Karpas-422 (cell line): ENCODE data around the gene NCKAP1. TPM values are rescaled to one million over a fixed set of nuclear protein-coding genes. Genes with fewer than 3 reads are reported as not detected.

Experiments
- DNase-seq: peaks from one replicate; pipeline ENCODE4 v3.0.0-alpha.2; 2015
- H2AFZ ChIP-seq: fragments of 200-600 bp; sonication (generic); 2 replicates; pipeline ENCODE4 v1.6.1; 2014; ENCODE audit warnings: antibody characterized with exemption, low read length, mixed read lengths
- H3K27ac ChIP-seq: fragments of 200-600 bp; sonication (generic); 2 replicates; pipeline ENCODE4 v1.5.1; 2014; ENCODE audit warnings: mild to moderate bottlenecking, low read length, moderate library complexity
- H3K27me3 ChIP-seq: fragments of 200-600 bp; sonication (generic); 2 replicates; pipeline ENCODE4 v1.6.1; 2014; ENCODE audit warnings: low read length, mixed read lengths
- H3K36me3 ChIP-seq: fragments of 200-600 bp; sonication (generic); 2 replicates; pipeline ENCODE4 v1.6.1; 2014; ENCODE audit warnings: low read length, mixed read lengths; ENCODE audit not compliant: insufficient read depth
- H3K4me1 ChIP-seq: fragments of 200-600 bp; sonication (generic); 2 replicates; pipeline ENCODE4 v1.6.1; 2014; ENCODE audit warnings: mild to moderate bottlenecking, low read length, mixed read lengths
- H3K4me2 ChIP-seq: fragments of 200-600 bp; sonication (generic); 2 replicates; pipeline ENCODE4 v1.6.1; 2014; ENCODE audit warnings: low read length, low read depth, mild to moderate bottlenecking; ENCODE audit not compliant: poor library complexity, severe bottlenecking
- H3K4me3 ChIP-seq: fragments of 200-600 bp; sonication (generic); 2 replicates; pipeline ENCODE4 v1.5.1; 2014; ENCODE audit warnings: mild to moderate bottlenecking, antibody characterized with exemption, low read length, mixed read lengths
- H3K79me2 ChIP-seq: fragments of 200-600 bp; sonication (generic); 2 replicates; pipeline ENCODE4 v1.6.1; 2014; ENCODE audit warnings: mild to moderate bottlenecking, low read length, mixed read lengths
- H3K9ac ChIP-seq: fragments of 200-600 bp; sonication (generic); 2 replicates; pipeline ENCODE4 v1.6.0; 2014; ENCODE audit warnings: low read length
- H3K9me2 ChIP-seq: fragments of 200-600 bp; sonication (generic), shearing (Covaris generic); replicated peaks from 2 replicates; pipeline ENCODE4 v1.6.0; 2014; ENCODE audit warnings: mild to moderate bottlenecking, low read length, moderate library complexity; ENCODE audit not compliant: insufficient read depth
- H3K9me3 ChIP-seq: fragments of 300-700, 200-600 bp; sonication (generic); 2 replicates; pipeline ENCODE4 v1.6.1; 2014; ENCODE audit warnings: low read length, mixed read lengths
- H4K20me1 ChIP-seq: fragments of 200-600 bp; sonication (generic); 2 replicates; pipeline ENCODE4 v1.6.1; 2014; ENCODE audit warnings: mild to moderate bottlenecking, antibody characterized with exemption, low read length, low read depth; ENCODE audit not compliant: insufficient read depth
- total RNA-seq: library from RNA; depleted of rRNA; stranded (reverse); fragments of >200 nt; shearing (Covaris generic); gene quantifications from 2 replicates; pipeline ENCODE4 v1.2.3, GENCODE V29; 2014; ENCODE audit warnings: low replicate concordance

The NCKAP1 gene
- total RNA-seq, 1 experiment from 2014 or later = not detected

- Histone ChIP-seq H3K9me2 (no peaks in the 10 kb centered on the region), H2AFZ (no peak overlapping the region)
Measured at GRCh38 chr2:182943339-182943738, 94.9 kb downstream of the NCKAP1 start.

GRCh38 chr2:182942756-182943155 lies 95.5 kb downstream of the NCKAP1 start:
- H3K9me2 ChIP-seq = no peaks in the 10 kb centered on the region
- H4K20me1 ChIP-seq = no peaks in the 10 kb centered on the region
- no peaks in the 10 kb centered on the region for H3K9me3 ChIP-seq
- no peak overlapping the region for H2AFZ ChIP-seq
- no peak overlapping the region for H3K4me3 ChIP-seq
- no peak overlapping the region for H3K27ac ChIP-seq
- no peak overlapping the region for H3K4me2 ChIP-seq
- no peak for DNase-seq
- H3K79me2 ChIP-seq = no peaks in the 10 kb centered on the region
- H3K36me3 ChIP-seq = no peaks in the 10 kb centered on the region
- H3K4me1 ChIP-seq = no peaks in the 10 kb centered on the region
- H3K27me3 ChIP-seq = no peaks in the 10 kb centered on the region
- H3K9ac ChIP-seq = no peak overlapping the region

More at GRCh38 chr2:182943339-182943738, 94.9 kb downstream of the NCKAP1 start:
- Histone ChIP-seq H3K27me3 (no peaks in the 10 kb centered on the region), H3K36me3 (no peaks in the 10 kb centered on the region), H3K79me2 (no peaks in the 10 kb centered on the region), H3K27ac (no peak overlapping the region), H3K9me3 (no peaks in the 10 kb centered on the region), H3K4me1 (no peaks in the 10 kb centered on the region), H3K4me2 (no peak overlapping the region), H3K9ac (no peak overlapping the region), H4K20me1 (no peaks in the 10 kb centered on the region), H3K4me3 (no peak overlapping the region)
- no peak for DNase-seq

- no peaks in the 10 kb centered on the region for H3K36me3 ChIP-seq
- H4K20me1 ChIP-seq = no peaks in the 10 kb centered on the region
- H3K9ac ChIP-seq = no peak overlapping the region
- no peaks in the 10 kb centered on the region for H3K4me1 ChIP-seq
- no peaks in the 10 kb centered on the region for H3K27me3 ChIP-seq
- no peak overlapping the region for H3K4me3 ChIP-seq
- H3K9me2 ChIP-seq = no peaks in the 10 kb centered on the region
- no peak overlapping the region for H2AFZ ChIP-seq
- H3K79me2 ChIP-seq = no peaks in the 10 kb centered on the region
- no peak for DNase-seq
- H3K9me3 ChIP-seq = no peaks in the 10 kb centered on the region
- no peak overlapping the region for H3K4me2 ChIP-seq
- no peak overlapping the region for H3K27ac ChIP-seq
Measured at GRCh38 chr2:182941919-182942318, 96.3 kb downstream of the NCKAP1 start.

DNA sequence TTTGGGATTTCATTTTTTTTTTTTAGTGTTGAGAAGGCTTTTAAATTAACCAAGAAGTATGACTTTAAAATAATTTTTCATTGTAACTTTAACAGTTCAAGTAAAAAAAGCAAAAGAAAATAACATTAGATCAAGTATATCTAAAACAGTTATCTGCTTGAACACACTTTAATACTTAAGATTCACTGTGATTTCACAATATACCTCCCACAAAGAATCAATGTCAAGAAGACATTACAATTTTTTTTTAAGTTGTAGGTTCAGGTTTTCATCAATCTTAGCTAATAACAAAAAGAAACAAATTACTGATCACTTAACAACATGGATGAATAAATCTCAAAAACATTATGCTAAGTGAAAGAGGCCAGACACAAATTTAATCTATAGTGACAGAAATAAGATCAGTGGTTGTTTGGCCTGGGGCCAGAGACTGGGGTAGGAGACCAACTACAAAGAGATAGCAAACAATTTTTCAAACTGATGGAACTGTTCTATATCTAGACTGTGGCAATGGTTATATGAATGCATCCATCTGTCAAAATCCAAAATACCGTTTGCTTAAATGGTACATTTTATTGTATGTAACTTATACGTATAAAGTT lies 97.0 kb downstream of the NCKAP1 start:
- Histone ChIP-seq H3K4me3 (no peak overlapping the region), H3K9ac (no peak overlapping the region), H2AFZ (no peak overlapping the region), H3K79me2 (no peaks in the 10 kb centered on the region), H3K27me3 (no peaks in the 10 kb centered on the region), H3K9me3 (no peaks in the 10 kb centered on the region), H3K27ac (no peak overlapping the region), H3K4me1 (no peaks in the 10 kb centered on the region), H3K36me3 (no peaks in the 10 kb centered on the region), H4K20me1 (no peaks in the 10 kb centered on the region), H3K4me2 (no peak overlapping the region), H3K9me2 (no peaks in the 10 kb centered on the region)
- no peak for DNase-seq

- no peaks in the 10 kb centered on the region for H3K4me1 ChIP-seq
- H3K9ac ChIP-seq = no peak overlapping the region
- H3K27me3 ChIP-seq = no peaks in the 10 kb centered on the region
- H3K4me3 ChIP-seq = no peak overlapping the region
- no peaks in the 10 kb centered on the region for H3K79me2 ChIP-seq
- H3K27ac ChIP-seq = no peak overlapping the region
- no peak for DNase-seq
- H4K20me1 ChIP-seq = no peaks in the 10 kb centered on the region
- no peak overlapping the region for H2AFZ ChIP-seq
- no peaks in the 10 kb centered on the region for H3K9me3 ChIP-seq
- H3K36me3 ChIP-seq = no peaks in the 10 kb centered on the region
- no peak overlapping the region for H3K4me2 ChIP-seq
- H3K9me2 ChIP-seq = no peaks in the 10 kb centered on the region
Measured at GRCh38 chr2:182937870-182938269, 100.4 kb downstream of the NCKAP1 start.

DNA sequence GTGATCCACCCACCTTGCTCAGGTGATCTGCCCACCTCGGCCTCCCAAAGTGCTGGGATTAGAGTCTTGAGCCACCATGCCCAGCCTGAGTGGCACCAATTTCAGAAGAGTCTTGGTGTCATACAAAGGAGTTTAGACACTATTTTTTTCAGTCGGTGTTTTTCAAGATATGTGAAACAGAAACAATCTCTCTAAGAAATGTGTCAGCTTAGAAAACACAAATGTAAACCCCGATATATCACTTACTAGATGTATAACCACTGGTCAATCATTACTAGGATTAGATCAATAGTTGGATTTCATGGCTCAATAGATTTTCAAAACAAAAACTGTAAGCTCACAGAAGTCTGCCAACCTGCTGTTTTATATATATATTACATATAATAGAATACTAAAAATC lies 104.6 kb downstream of the NCKAP1 start:
- Histone ChIP-seq H3K9ac (no peak overlapping the region), H4K20me1 (no peaks in the 10 kb centered on the region), H2AFZ (no peak overlapping the region), H3K79me2 (no peaks in the 10 kb centered on the region), H3K4me2 (no peak overlapping the region), H3K27ac (no peak overlapping the region), H3K4me3 (no peak overlapping the region), H3K9me3 (no peaks in the 10 kb centered on the region), H3K9me2 (no peaks in the 10 kb centered on the region), H3K27me3 (no peaks in the 10 kb centered on the region), H3K4me1 (no peaks in the 10 kb centered on the region), H3K36me3 (no peaks in the 10 kb centered on the region)
- DNase-seq = no peak

DNA sequence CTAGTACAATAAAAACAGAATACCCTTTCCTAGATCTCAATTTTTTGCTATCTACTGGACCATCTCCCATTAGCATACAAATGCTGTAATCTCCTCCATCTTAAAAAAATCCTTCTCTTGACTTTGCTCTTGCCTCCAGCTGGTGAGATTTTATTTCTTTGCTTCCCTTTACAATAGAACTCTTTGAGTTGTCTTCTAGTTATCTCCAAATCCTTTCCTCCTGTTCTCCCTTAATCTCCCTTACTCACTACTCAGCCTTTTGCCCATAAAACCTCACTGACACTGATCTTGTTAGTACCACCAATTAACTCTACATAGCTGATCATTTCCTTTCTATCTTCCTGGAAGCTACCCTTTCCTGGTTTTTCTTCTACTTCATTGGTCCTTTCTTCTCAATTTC lies 108.3 kb downstream of the NCKAP1 start:
- no peaks in the 10 kb centered on the region for H4K20me1 ChIP-seq
- no peak overlapping the region for H3K9ac ChIP-seq
- H3K27me3 ChIP-seq = no peaks in the 10 kb centered on the region
- H2AFZ ChIP-seq = no peak overlapping the region
- DNase-seq = no peak
- no peak overlapping the region for H3K27ac ChIP-seq
- H3K4me1 ChIP-seq = no peaks in the 10 kb centered on the region
- H3K4me2 ChIP-seq = no peak overlapping the region
- H3K36me3 ChIP-seq = no peaks in the 10 kb centered on the region
- no peaks in the 10 kb centered on the region for H3K79me2 ChIP-seq
- H3K9me2 ChIP-seq = no peaks in the 10 kb centered on the region
- H3K9me3 ChIP-seq = no peaks in the 10 kb centered on the region
- no peak overlapping the region for H3K4me3 ChIP-seq

GRCh38 chr2:182924306-182924705 lies 114.0 kb downstream of the NCKAP1 start:
- Histone ChIP-seq H3K36me3 (no peaks in the 10 kb centered on the region), H3K27me3 (no peaks in the 10 kb centered on the region), H2AFZ (no peak overlapping the region), H3K27ac (no peak overlapping the region), H4K20me1 (no peaks in the 10 kb centered on the region), H3K9me2 (no peaks in the 10 kb centered on the region), H3K9ac (no peak overlapping the region), H3K4me1 (no peaks in the 10 kb centered on the region), H3K9me3 (no peaks in the 10 kb centered on the region), H3K4me3 (no peak overlapping the region), H3K79me2 (no peaks in the 10 kb centered on the region), H3K4me2 (no peak overlapping the region)
- no peak for DNase-seq

GRCh38 chr2:182921234-182921633 lies 117.0 kb downstream of the NCKAP1 start:
- no peak for DNase-seq
- Histone ChIP-seq H3K79me2 (no peaks in the 10 kb centered on the region), H3K27me3 (no peaks in the 10 kb centered on the region), H3K4me2 (no peak overlapping the region), H4K20me1 (no peaks in the 10 kb centered on the region), H3K4me1 (no peaks in the 10 kb centered on the region), H3K9me2 (no peaks in the 10 kb centered on the region), H3K27ac (no peak overlapping the region), H3K36me3 (no peaks in the 10 kb centered on the region), H3K9ac (no peak overlapping the region), H2AFZ (no peak overlapping the region), H3K4me3 (no peak overlapping the region), H3K9me3 (no peaks in the 10 kb centered on the region)
